ENCODE measurements around the gene MPZL1. TPM values are rescaled to one million over a fixed set of nuclear protein-coding genes. Genes with fewer than 3 reads are reported as not detected.

The MPZL1 gene
- total RNA-seq, 4 donors from 2014 or later, result 9.2 to 15.7 (median 11.7) TPM

GRCh38 chr1:167707942-167708341 is 13.8 kb upstream of the MPZL1 start:
- in situ Hi-C loops (cut with MboI; ENCODE audit: low sequenced_read_pairs in 4 of 4) (loop anchor here in 1 of 4 donors (25.0 kb wide), 2 partner anchors 229 to 471 kb away; partner anchors contain the start of genes DCAF6 and MPC2), intact Hi-C loops (cut with DNase I; ENCODE audit: low total_unique reads) (no loop called here)
- no peak overlapping the region for H3K27ac ChIP-seq
- no peak for ATAC-seq
- no peak for DNase-seq
- peaks cover 0 to 4% of the 10 kb centered on the region in 2 donors for H3K4me1 ChIP-seq
- H3K27me3 ChIP-seq, result no peaks in the 10 kb centered on the region
- H3K9me3 ChIP-seq, result no peaks in the 10 kb centered on the region
- H3K36me3 ChIP-seq, result peaks cover 0 to 7% of the 10 kb centered on the region in 2 donors
- TF ChIP-seq POLR2A (IDR thresholded peaks at IDR 0.05) (no peak), CTCF (IDR thresholded peaks at IDR 0.05 in 4 of 5, conservative IDR thresholded peaks at IDR 0.05 in 1 of 5) (no peak)
- H3K4me3 ChIP-seq, result no peak overlapping the region

GRCh38 chr1:167708940-167709389 is 12.8 kb upstream of the MPZL1 start:
- intact Hi-C loops (cut with DNase I; ENCODE audit: low total_unique reads), result no loop called here
- in situ Hi-C loops (cut with MboI; ENCODE audit: low sequenced_read_pairs in 4 of 4), result loop anchor here in 1 of 4 donors (25.0 kb wide), 2 partner anchors 228 to 472 kb away; partner anchors contain the start of genes DCAF6 and MPC2
- ATAC-seq (no peak), DNase-seq (no peak)
- Histone ChIP-seq H3K9me3 (no peaks in the 10 kb centered on the region), H3K4me3 (no peak overlapping the region), H3K27ac (no peak overlapping the region), H3K4me1 (peaks cover 0 to 8% of the 10 kb centered on the region in 2 donors), H3K27me3 (no peaks in the 10 kb centered on the region), H3K36me3 (peaks cover 0 to 7% of the 10 kb centered on the region in 2 donors)
- TF ChIP-seq POLR2A (IDR thresholded peaks at IDR 0.05) (no peak), CTCF (IDR thresholded peaks at IDR 0.05 in 4 of 5, conservative IDR thresholded peaks at IDR 0.05 in 1 of 5) (no peak)

DNA sequence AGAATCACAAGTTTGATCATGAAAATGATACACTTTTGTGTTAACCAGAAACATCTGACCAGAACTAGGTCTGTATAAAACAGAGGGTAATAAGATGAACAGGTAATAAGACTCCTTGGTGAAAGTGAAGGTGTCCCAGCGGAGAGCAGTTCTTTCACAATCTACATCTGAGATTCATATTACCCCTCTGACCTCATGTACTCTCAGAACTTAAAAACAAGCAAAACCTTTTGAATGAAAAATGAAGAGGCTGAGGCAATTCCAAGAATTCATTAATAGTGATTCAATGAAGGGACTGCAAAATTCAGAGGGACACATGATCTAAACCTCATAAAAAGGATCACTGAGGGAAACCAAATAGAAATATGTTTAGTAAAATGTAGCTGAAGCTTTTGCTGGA is 10.9 kb upstream of the MPZL1 start:
- in situ Hi-C loops (cut with MboI; ENCODE audit: low sequenced_read_pairs in 4 of 4), result loop anchor here in 1 of 4 donors (25.0 kb wide), 2 partner anchors 226 to 474 kb away; partner anchors contain the start of genes DCAF6 and MPC2
- peak in 1 of 2 donors; percentile 20 for ATAC-seq
- intact Hi-C loops (cut with DNase I; ENCODE audit: low total_unique reads), result no loop called here
- Histone ChIP-seq H3K4me3 (no peak overlapping the region), H3K27ac (peak overlapping the region in 2 of 4 donors; percentile 4 to 13), H3K27me3 (no peaks in the 10 kb centered on the region), H3K4me1 (peaks cover 0 to 8% of the 10 kb centered on the region in 2 donors), H3K9me3 (no peaks in the 10 kb centered on the region), H3K36me3 (no peaks in the 10 kb centered on the region)
- TF ChIP-seq POLR2A (IDR thresholded peaks at IDR 0.05) (no peak), CTCF (IDR thresholded peaks at IDR 0.05 in 4 of 5, conservative IDR thresholded peaks at IDR 0.05 in 1 of 5) (no peak)
- DNase-seq, result no peak

GRCh38 chr1:167711797-167712196 is 10.0 kb upstream of the MPZL1 start:
- in situ Hi-C loops (cut with MboI; ENCODE audit: low sequenced_read_pairs in 4 of 4), result loop anchor here in 1 of 4 donors (25.0 kb wide), 2 partner anchors 226 to 474 kb away; partner anchors contain the start of genes DCAF6 and MPC2
- H3K9me3 ChIP-seq, result no peaks in the 10 kb centered on the region
- H3K4me1 ChIP-seq, result peaks cover 0 to 8% of the 10 kb centered on the region in 2 donors
- H3K27me3 ChIP-seq, result no peaks in the 10 kb centered on the region
- intact Hi-C loops (cut with DNase I; ENCODE audit: low total_unique reads), result no loop called here
- H3K27ac ChIP-seq, result peak overlapping the region in 3 of 4 donors; percentile 4 to 33 (median 13)
- no peak for TF ChIP-seq POLR2A (IDR thresholded peaks at IDR 0.05)
- TF ChIP-seq CTCF (IDR thresholded peaks at IDR 0.05 in 4 of 5, conservative IDR thresholded peaks at IDR 0.05 in 1 of 5), result no peak
- no peak overlapping the region for H3K4me3 ChIP-seq
- DNase-seq (no peak), ATAC-seq (no peak)
- no peaks in the 10 kb centered on the region for H3K36me3 ChIP-seq

All from gastrocnemius medialis (tissue), 4 donors.